ENCODE results near the gene RNF34. TPM values are rescaled to one million over a fixed set of nuclear protein-coding genes. Genes with fewer than 3 reads are reported as not detected.

Gene RNF34
- polyA plus RNA-seq, 1 experiment: 47.4 TPM

- no peak for DNase-seq (ENCODE audit: low read depth, low spot score)
- Histone ChIP-seq H3K27me3 (ENCODE audit: control insufficient read depth, insufficient read depth, low read length) (no peaks in the 10 kb centered on the region), H3K9me3 (ENCODE audit: control insufficient read depth, insufficient read depth, low read length) (no peaks in the 10 kb centered on the region), H3K27ac (ENCODE audit: low read depth, low read length) (no peak overlapping the region), H3K4me3 (ENCODE audit: low read depth, low read length) (no peak overlapping the region)
- CTCF ChIA-PET: interaction anchor here (0.6 to 4.9 kb wide), 4 partner anchors 18 to 89 kb away, joined by 3 to 20 read pairs (median 10); no protein-coding TSS in a partner anchor
- POLR2A ChIA-PET: interaction anchor here (1.0 kb wide), 1 partner anchor 24 kb away, joined by 5 read pairs; the partner anchor contains the start of gene RNF34
- TF ChIP-seq, protein P1, sequence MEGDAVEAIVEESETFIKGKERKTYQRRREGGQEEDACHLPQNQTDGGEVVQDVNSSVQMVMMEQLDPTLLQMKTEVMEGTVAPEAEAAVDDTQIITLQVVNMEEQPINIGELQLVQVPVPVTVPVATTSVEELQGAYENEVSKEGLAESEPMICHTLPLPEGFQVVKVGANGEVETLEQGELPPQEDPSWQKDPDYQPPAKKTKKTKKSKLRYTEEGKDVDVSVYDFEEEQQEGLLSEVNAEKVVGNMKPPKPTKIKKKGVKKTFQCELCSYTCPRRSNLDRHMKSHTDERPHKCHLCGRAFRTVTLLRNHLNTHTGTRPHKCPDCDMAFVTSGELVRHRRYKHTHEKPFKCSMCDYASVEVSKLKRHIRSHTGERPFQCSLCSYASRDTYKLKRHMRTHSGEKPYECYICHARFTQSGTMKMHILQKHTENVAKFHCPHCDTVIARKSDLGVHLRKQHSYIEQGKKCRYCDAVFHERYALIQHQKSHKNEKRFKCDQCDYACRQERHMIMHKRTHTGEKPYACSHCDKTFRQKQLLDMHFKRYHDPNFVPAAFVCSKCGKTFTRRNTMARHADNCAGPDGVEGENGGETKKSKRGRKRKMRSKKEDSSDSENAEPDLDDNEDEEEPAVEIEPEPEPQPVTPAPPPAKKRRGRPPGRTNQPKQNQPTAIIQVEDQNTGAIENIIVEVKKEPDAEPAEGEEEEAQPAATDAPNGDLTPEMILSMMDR (IDR thresholded peaks at IDR 0.05; ENCODE audit: low read depth, low read length): no peak
Observed at GRCh38 chr12:121423682-121424623, 24.0 kb downstream of the RNF34 start.

DNA sequence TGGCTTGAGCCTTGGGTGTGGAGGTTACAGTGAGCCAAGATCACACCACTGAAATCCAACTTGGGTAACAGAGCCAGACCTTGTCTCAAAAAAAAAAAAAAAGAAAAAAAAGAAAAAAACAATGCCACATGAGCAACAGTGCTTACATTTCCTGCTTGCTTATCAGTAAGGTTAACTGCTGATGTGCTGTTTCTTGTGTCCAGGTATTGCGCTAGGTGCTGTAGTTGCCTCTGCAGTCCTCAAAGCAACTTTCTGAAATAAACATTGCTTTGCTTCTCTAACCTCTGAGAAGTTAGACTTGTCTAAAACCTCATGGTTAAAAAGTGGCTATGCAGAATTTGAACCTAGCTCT lies 24.7 kb downstream of the RNF34 start:
- TF ChIP-seq, protein P1 (IDR thresholded peaks at IDR 0.05; ENCODE audit: low read depth, low read length): no peak
- Histone ChIP-seq H3K4me3 (ENCODE audit: low read depth, low read length) (no peak overlapping the region), H3K27me3 (ENCODE audit: control insufficient read depth, insufficient read depth, low read length) (no peaks in the 10 kb centered on the region), H3K27ac (ENCODE audit: low read depth, low read length) (no peak overlapping the region), H3K9me3 (ENCODE audit: control insufficient read depth, insufficient read depth, low read length) (no peaks in the 10 kb centered on the region)
- ChIA-PET CTCF (interaction anchor here (0.6 to 4.9 kb wide), 5 partner anchors 18 to 90 kb away, joined by 3 to 20 read pairs (median 5); no protein-coding TSS in a partner anchor), POLR2A (no interaction called here)
- DNase-seq (ENCODE audit: low read depth, low spot score): no peak

DNA sequence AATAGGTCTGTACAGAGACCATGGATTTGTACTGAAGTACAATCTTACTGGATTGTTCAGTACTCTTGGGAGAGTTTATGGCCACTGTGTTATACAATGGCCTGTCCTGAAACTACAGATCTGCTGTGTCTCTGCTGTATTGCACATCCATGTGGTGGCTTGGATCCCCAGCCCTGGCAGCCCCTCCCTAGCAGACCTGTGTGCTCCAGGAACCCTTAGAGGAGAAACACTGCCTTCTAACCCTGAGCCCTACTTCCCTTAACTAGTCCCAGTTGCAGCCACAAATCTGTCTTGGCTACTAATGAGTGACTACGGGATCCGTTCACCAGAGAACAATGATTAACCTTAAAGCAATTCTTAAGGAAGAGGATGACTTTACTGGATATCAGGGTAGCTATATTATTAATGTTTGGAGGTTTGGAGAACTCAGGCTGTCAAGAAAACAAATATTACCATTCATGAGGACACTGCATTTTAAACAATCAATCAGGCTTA lies 27.7 kb downstream of the RNF34 start:
- ChIA-PET CTCF (interaction anchor here (2.0 kb wide), 1 partner anchor 93 kb away, joined by 4 read pairs; no protein-coding TSS in a partner anchor), POLR2A (no interaction called here)
- Histone ChIP-seq H3K27ac (ENCODE audit: low read depth, low read length) (no peak overlapping the region), H3K4me3 (ENCODE audit: low read depth, low read length) (no peak overlapping the region), H3K9me3 (ENCODE audit: control insufficient read depth, insufficient read depth, low read length) (no peaks in the 10 kb centered on the region), H3K27me3 (ENCODE audit: control insufficient read depth, insufficient read depth, low read length) (no peaks in the 10 kb centered on the region)
- no peak for DNase-seq (ENCODE audit: low read depth, low spot score)
- TF ChIP-seq, protein P1 (IDR thresholded peaks at IDR 0.05; ENCODE audit: low read depth, low read length): no peak

- ChIA-PET POLR2A (no interaction called here), CTCF (no interaction called here)
- Histone ChIP-seq H3K4me3 (ENCODE audit: low read depth, low read length) (no peak overlapping the region), H3K27me3 (ENCODE audit: control insufficient read depth, insufficient read depth, low read length) (no peaks in the 10 kb centered on the region), H3K9me3 (ENCODE audit: control insufficient read depth, insufficient read depth, low read length) (no peaks in the 10 kb centered on the region), H3K27ac (ENCODE audit: low read depth, low read length) (no peak overlapping the region)
- TF ChIP-seq, protein P1 (IDR thresholded peaks at IDR 0.05; ENCODE audit: low read depth, low read length): no peak
- no peak for DNase-seq (ENCODE audit: low read depth, low spot score)
Observed at GRCh38 chr12:121428883-121429282, 29.0 kb downstream of the RNF34 start.
